OCI-LY3 (cell line): ENCODE data around the gene KCNMA1.

ENCODE experiments used
- H2AFZ ChIP-seq: fragments of 200-600, 300-600 bp; shearing (Covaris generic); 2 replicates; pipeline ENCODE4 v1.6.0; 2014; ENCODE audit warnings: antibody characterized with exemption, low read depth, low read length
- H3K27ac ChIP-seq: fragments of 200-600, 300-600 bp; sonication (generic); 2 replicates; pipeline ENCODE4 v1.5.1; 2014; ENCODE audit warnings: mild to moderate bottlenecking, low read length, moderate library complexity, mixed read lengths
- H3K27me3 ChIP-seq: fragments of 200-600, 300-600 bp; sonication (generic); 2 replicates; pipeline ENCODE4 v1.6.1; 2014; ENCODE audit warnings: low read depth, low read length, mixed read lengths
- H3K36me3 ChIP-seq: fragments of 200-600, 300-600 bp; sonication (generic); replicated peaks from 2 replicates; pipeline ENCODE3; 2014; ENCODE audit warnings: low read depth, low read length, mixed read lengths
- H3K4me1 ChIP-seq: fragments of 300-600, 200-600 bp; sonication (generic); 2 replicates; pipeline ENCODE4 v1.6.1; 2014; ENCODE audit warnings: low read length, mixed read lengths
- H3K4me2 ChIP-seq: fragments of 200-600, 300-600 bp; sonication (generic); 2 replicates; pipeline ENCODE4 v1.6.1; 2014; ENCODE audit warnings: low read length, mixed read lengths
- H3K4me3 ChIP-seq: fragments of 300-600, 200-600 bp; sonication (generic); 2 replicates; pipeline ENCODE4 v1.5.1; 2014; ENCODE audit warnings: antibody characterized with exemption, mild to moderate bottlenecking, low read length, moderate library complexity
- H3K79me2 ChIP-seq: fragments of 300-600, 200-600 bp; shearing (Covaris generic); 2 replicates; pipeline ENCODE4 v1.6.1; 2014; ENCODE audit warnings: mild to moderate bottlenecking, low read length, mixed read lengths
- H3K9ac ChIP-seq: fragments of 300-600, 200-600 bp; shearing (Covaris generic); 2 replicates; pipeline ENCODE4 v1.6.0; 2014; ENCODE audit warnings: mild to moderate bottlenecking, low read length, moderate library complexity
- H3K9me3 ChIP-seq: fragments of 200-600, 300-600 bp; shearing (Covaris generic); 2 replicates; pipeline ENCODE4 v1.6.1; 2014; ENCODE audit warnings: low read length, mixed read lengths; ENCODE audit not compliant: insufficient read depth
- H4K20me1 ChIP-seq: fragments of 200-600, 300-600 bp; sonication (generic); 2 replicates; pipeline ENCODE4 v1.6.1; 2016; ENCODE audit warnings: low read length, mixed read lengths; ENCODE audit not compliant: insufficient read depth
- CTCF ChIP-seq: fragments of 200-600, 300-600 bp; sonication (generic); IDR thresholded peaks from 2 replicates; pipeline ENCODE4 v1.5.1; 2014; ENCODE audit warnings: antibody characterized with exemption, low read length, low read depth
- EZH2phosphoT487 ChIP-seq: fragments of 200-600 bp; shearing (Covaris generic); IDR thresholded peaks from 2 replicates; pipeline ENCODE4 v1.6.1; 2018; ENCODE audit warnings: antibody characterized with exemption, mixed run types, low read depth

The KCNMA1 gene

GRCh38 chr10:76882245-76882644 lies 755.4 kb downstream of the KCNMA1 start:
- Histone ChIP-seq H3K9ac (peak overlapping the region; percentile 45; the same call in 1 of the 2 replicates), H3K4me3 (peak overlapping the region; percentile 49), H2AFZ (no peak overlapping the region), H3K79me2 (no peaks in the 10 kb centered on the region), H3K4me2 (peak overlapping the region; percentile 63), H3K4me1 (peaks cover 64% of the 10 kb centered on the region), H4K20me1 (no peaks in the 10 kb centered on the region), H3K27ac (peak overlapping the region; percentile 92), H3K9me3 (no peaks in the 10 kb centered on the region), H3K27me3 (no peaks in the 10 kb centered on the region), H3K36me3 (peaks cover 15% of the 10 kb centered on the region)
- no peak for TF ChIP-seq EZH2phosphoT487
- TF ChIP-seq CTCF = no peak

GRCh38 chr10:76881477-76882220 lies 756.0 kb downstream of the KCNMA1 start:
- Histone ChIP-seq H3K4me3 (peak overlapping the region; percentile 49), H3K9ac (peak overlapping the region; percentile 45; the same call in 1 of the 2 replicates), H3K27ac (peak overlapping the region; percentile 92), H3K9me3 (no peaks in the 10 kb centered on the region), H3K4me2 (peak overlapping the region; percentile 63), H3K27me3 (no peaks in the 10 kb centered on the region), H2AFZ (no peak overlapping the region), H3K36me3 (peaks cover 9% of the 10 kb centered on the region), H3K79me2 (no peaks in the 10 kb centered on the region), H3K4me1 (peaks cover 63% of the 10 kb centered on the region), H4K20me1 (no peaks in the 10 kb centered on the region)
- no peak for TF ChIP-seq CTCF
- no peak for TF ChIP-seq EZH2phosphoT487

GRCh38 chr10:76880931-76881330 lies 756.7 kb downstream of the KCNMA1 start:
- Histone ChIP-seq H3K9ac (no peak overlapping the region), H3K4me1 (peaks cover 63% of the 10 kb centered on the region), H3K4me2 (peak overlapping the region; percentile 63; the same call in 1 of the 2 replicates), H3K27me3 (no peaks in the 10 kb centered on the region), H3K79me2 (no peaks in the 10 kb centered on the region), H2AFZ (no peak overlapping the region), H3K27ac (peak overlapping the region; percentile 92; the same call in 1 of the 2 replicates), H3K36me3 (peaks cover 4% of the 10 kb centered on the region), H4K20me1 (no peaks in the 10 kb centered on the region), H3K9me3 (no peaks in the 10 kb centered on the region), H3K4me3 (no peak overlapping the region)
- TF ChIP-seq CTCF = no peak
- TF ChIP-seq EZH2phosphoT487 = no peak

- H3K4me3 ChIP-seq = no peak overlapping the region
- H3K27ac ChIP-seq = no peak overlapping the region
- no peak overlapping the region for H2AFZ ChIP-seq
- H4K20me1 ChIP-seq = no peaks in the 10 kb centered on the region
- no peaks in the 10 kb centered on the region for H3K27me3 ChIP-seq
- H3K4me2 ChIP-seq = peak overlapping the region; percentile 30
- H3K9ac ChIP-seq = no peak overlapping the region
- peaks cover 59% of the 10 kb centered on the region for H3K4me1 ChIP-seq
- TF ChIP-seq EZH2phosphoT487 (no peak), CTCF (no peak)
- H3K79me2 ChIP-seq = no peaks in the 10 kb centered on the region
- H3K9me3 ChIP-seq = no peaks in the 10 kb centered on the region
- H3K36me3 ChIP-seq = no peaks in the 10 kb centered on the region
These were observed 758.3 kb downstream of the KCNMA1 start for GRCh38 chr10:76879116-76879913.
